Loucy (cell line): ENCODE results near the gene EXOC3L1.

Experiments used
- CTCF ChIP-seq: fragments of 200-600 bp; sonication (generic); conservative IDR thresholded peaks from 2 replicates; pipeline ENCODE4 v1.5.1; 2014; ENCODE audit warnings: mild to moderate bottlenecking, antibody characterized with exemption, low read length
- EZH2phosphoT487 ChIP-seq: fragments of 200-600 bp; IDR thresholded peaks from 2 replicates; pipeline ENCODE4 v1.6.1; 2018; ENCODE audit warnings: antibody characterized with exemption, mild to moderate bottlenecking, moderate library complexity, borderline replicate concordance

GRCh38 chr16:67190041-67190440 lies at the start of gene EXOC3L1:
- no peak for TF ChIP-seq EZH2phosphoT487
- TF ChIP-seq CTCF, result no peak
